ENCODE data around the gene SLC35A4. TPM values are rescaled to one million over a fixed set of nuclear protein-coding genes. Genes with fewer than 3 reads are reported as not detected.

The SLC35A4 gene
- total RNA-seq (2014; rRNA removed; shearing (Covaris generic)) = 14.2 and 16.7 TPM in 2 replicates
- polyA plus RNA-seq (2015; cell fraction: cytosol; rRNA removed) = 91.2 and 114 TPM in 2 replicates
- 36.9 TPM in 2 replicates for polyA plus RNA-seq (2015; cell fraction: nucleus; rRNA removed)

- in situ Hi-C loops (cut with HindIII; ENCODE audit: low pct_unique_long_range_greater_than_20kb, low sequenced_read_pairs) = no loop called here
- DNase-seq (ENCODE audit: low read depth, low spot score) = peak; percentile 98
These were observed at the start of gene SLC35A4, which contains the start of gene APBB3 for GRCh38 chr5:140564196-140565023. SLC35A4 (plus strand) TSS chr5:140564828; CDS start chr5:140567170, 2,342 bp downstream. APBB3 (minus strand) TSS chr5:140564598; CDS start chr5:140564245, 353 bp downstream.

GRCh38 chr5:140524003-140524402 is 40.6 kb upstream of the SLC35A4 start:
- in situ Hi-C loops (cut with HindIII; ENCODE audit: low pct_unique_long_range_greater_than_20kb, low sequenced_read_pairs) = no loop called here
- no peak for DNase-seq (ENCODE audit: low read depth, low spot score)

- DNase-seq (ENCODE audit: low read depth, low spot score) = no peak
- in situ Hi-C loops (cut with HindIII; ENCODE audit: low pct_unique_long_range_greater_than_20kb, low sequenced_read_pairs) = no loop called here
These were observed 24.4 kb upstream of the SLC35A4 start for GRCh38 chr5:140540227-140540626.

GRCh38 chr5:140542972-140543371 is 21.7 kb upstream of the SLC35A4 start:
- DNase-seq (ENCODE audit: low read depth, low spot score) = no peak
- in situ Hi-C loops (cut with HindIII; ENCODE audit: low pct_unique_long_range_greater_than_20kb, low sequenced_read_pairs) = no loop called here

- in situ Hi-C loops (cut with HindIII; ENCODE audit: low pct_unique_long_range_greater_than_20kb, low sequenced_read_pairs) = no loop called here
- no peak for DNase-seq (ENCODE audit: low read depth, low spot score)
These were observed 19.6 kb upstream of the SLC35A4 start for GRCh38 chr5:140544986-140545385.

GRCh38 chr5:140545606-140546005 is 19.0 kb upstream of the SLC35A4 start:
- in situ Hi-C loops (cut with HindIII; ENCODE audit: low pct_unique_long_range_greater_than_20kb, low sequenced_read_pairs) = no loop called here
- no peak for DNase-seq (ENCODE audit: low read depth, low spot score)

GRCh38 chr5:140546851-140547507 is 17.6 kb upstream of the SLC35A4 start:
- in situ Hi-C loops (cut with HindIII; ENCODE audit: low pct_unique_long_range_greater_than_20kb, low sequenced_read_pairs) = no loop called here
- no peak for DNase-seq (ENCODE audit: low read depth, low spot score)

GRCh38 chr5:140547508-140548299 is 16.9 kb upstream of the SLC35A4 start, which contains the start of gene EIF4EBP3:
EIF4EBP3 (plus strand) TSS chr5:140547662; CDS start chr5:140547738, 76 bp downstream.
- DNase-seq (ENCODE audit: low read depth, low spot score) = peak; percentile 93
- in situ Hi-C loops (cut with HindIII; ENCODE audit: low pct_unique_long_range_greater_than_20kb, low sequenced_read_pairs) = no loop called here

- no peak for DNase-seq (ENCODE audit: low read depth, low spot score)
- in situ Hi-C loops (cut with HindIII; ENCODE audit: low pct_unique_long_range_greater_than_20kb, low sequenced_read_pairs) = no loop called here
These were observed 16.3 kb upstream of the SLC35A4 start for GRCh38 chr5:140548300-140548688.

GRCh38 chr5:140548791-140549190 is 15.8 kb upstream of the SLC35A4 start:
- in situ Hi-C loops (cut with HindIII; ENCODE audit: low pct_unique_long_range_greater_than_20kb, low sequenced_read_pairs) = no loop called here
- no peak for DNase-seq (ENCODE audit: low read depth, low spot score)

GRCh38 chr5:140549237-140550144 is 15.1 kb upstream of the SLC35A4 start:
- in situ Hi-C loops (cut with HindIII; ENCODE audit: low pct_unique_long_range_greater_than_20kb, low sequenced_read_pairs) = no loop called here
- DNase-seq (ENCODE audit: low read depth, low spot score) = no peak

GRCh38 chr5:140550147-140551079 is 14.2 kb upstream of the SLC35A4 start:
- in situ Hi-C loops (cut with HindIII; ENCODE audit: low pct_unique_long_range_greater_than_20kb, low sequenced_read_pairs) = no loop called here
- DNase-seq (ENCODE audit: low read depth, low spot score) = no peak

- DNase-seq (ENCODE audit: low read depth, low spot score) = no peak
- in situ Hi-C loops (cut with HindIII; ENCODE audit: low pct_unique_long_range_greater_than_20kb, low sequenced_read_pairs) = no loop called here
These were observed 12.8 kb upstream of the SLC35A4 start for GRCh38 chr5:140551872-140552271.

- no peak for DNase-seq (ENCODE audit: low read depth, low spot score)
- in situ Hi-C loops (cut with HindIII; ENCODE audit: low pct_unique_long_range_greater_than_20kb, low sequenced_read_pairs) = no loop called here
These were observed 11.0 kb upstream of the SLC35A4 start for GRCh38 chr5:140553657-140554056.

GRCh38 chr5:140554454-140554853 is 10.2 kb upstream of the SLC35A4 start:
- in situ Hi-C loops (cut with HindIII; ENCODE audit: low pct_unique_long_range_greater_than_20kb, low sequenced_read_pairs) = no loop called here
- no peak for DNase-seq (ENCODE audit: low read depth, low spot score)

GRCh38 chr5:140555747-140556312 is 8.8 kb upstream of the SLC35A4 start:
- DNase-seq (ENCODE audit: low read depth, low spot score) = no peak
- in situ Hi-C loops (cut with HindIII; ENCODE audit: low pct_unique_long_range_greater_than_20kb, low sequenced_read_pairs) = no loop called here
